OCI-LY3 (cell line): ENCODE results near the gene MLH1.

Experiments
- EZH2phosphoT487 ChIP-seq: fragments of 200-600 bp; shearing (Covaris generic); IDR thresholded peaks from 2 replicates; pipeline ENCODE4 v1.6.1; 2018; ENCODE audit warnings: antibody characterized with exemption, mixed run types, low read depth
- TF ChIP-seq, protein P1 (sequence below): fragments of 200-600, 300-600 bp; sonication (generic); IDR thresholded peaks from 2 replicates; pipeline ENCODE4 v1.5.1; 2014; ENCODE audit warnings: antibody characterized with exemption, low read length, low read depth

DNA sequence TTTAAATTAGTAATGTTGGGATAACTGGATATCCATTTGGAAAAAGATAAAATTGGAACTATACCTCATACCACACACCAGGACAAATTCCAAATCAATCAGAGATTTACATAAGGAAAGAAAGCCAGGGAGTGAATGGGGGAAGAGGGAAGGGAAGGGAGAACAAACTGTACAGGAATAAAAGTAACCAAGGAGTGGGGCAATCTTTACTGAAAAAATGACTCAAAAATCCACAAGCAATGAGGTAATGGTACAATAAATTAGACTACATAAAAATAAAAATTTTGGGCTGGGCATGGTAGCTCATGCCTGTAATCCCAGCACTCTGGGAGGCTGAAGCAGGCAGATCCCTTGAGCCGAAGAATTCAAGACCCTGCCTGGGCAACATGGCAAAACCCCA lies 82.6 kb downstream of the MLH1 start:
- TF ChIP-seq, protein P1, sequence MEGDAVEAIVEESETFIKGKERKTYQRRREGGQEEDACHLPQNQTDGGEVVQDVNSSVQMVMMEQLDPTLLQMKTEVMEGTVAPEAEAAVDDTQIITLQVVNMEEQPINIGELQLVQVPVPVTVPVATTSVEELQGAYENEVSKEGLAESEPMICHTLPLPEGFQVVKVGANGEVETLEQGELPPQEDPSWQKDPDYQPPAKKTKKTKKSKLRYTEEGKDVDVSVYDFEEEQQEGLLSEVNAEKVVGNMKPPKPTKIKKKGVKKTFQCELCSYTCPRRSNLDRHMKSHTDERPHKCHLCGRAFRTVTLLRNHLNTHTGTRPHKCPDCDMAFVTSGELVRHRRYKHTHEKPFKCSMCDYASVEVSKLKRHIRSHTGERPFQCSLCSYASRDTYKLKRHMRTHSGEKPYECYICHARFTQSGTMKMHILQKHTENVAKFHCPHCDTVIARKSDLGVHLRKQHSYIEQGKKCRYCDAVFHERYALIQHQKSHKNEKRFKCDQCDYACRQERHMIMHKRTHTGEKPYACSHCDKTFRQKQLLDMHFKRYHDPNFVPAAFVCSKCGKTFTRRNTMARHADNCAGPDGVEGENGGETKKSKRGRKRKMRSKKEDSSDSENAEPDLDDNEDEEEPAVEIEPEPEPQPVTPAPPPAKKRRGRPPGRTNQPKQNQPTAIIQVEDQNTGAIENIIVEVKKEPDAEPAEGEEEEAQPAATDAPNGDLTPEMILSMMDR: no peak
- TF ChIP-seq EZH2phosphoT487: no peak
